HG03039 (cell line): ENCODE measurements around the gene CPEB4.

Experiments
- ATAC-seq: cut with Tn5 transposase; IDR thresholded peaks from one replicate; pipeline ENCODE4 v1.9.1; 2021; ENCODE audit warnings: mild to moderate bottlenecking, moderate library complexity; ENCODE audit not compliant: unreplicated experiment

The CPEB4 gene

GRCh38 chr5:173883347-173883924, 4.7 kb upstream of the CPEB4 start:
- no peak for ATAC-seq

- no peak for ATAC-seq
These were observed 3.6 kb upstream of the CPEB4 start for GRCh38 chr5:173884402-173885053.

- ATAC-seq = no peak
These were observed 3.1 kb upstream of the CPEB4 start for GRCh38 chr5:173885054-173885443.

- no peak for ATAC-seq
These were observed 2.6 kb upstream of the CPEB4 start for GRCh38 chr5:173885475-173886010.

- ATAC-seq = no peak
These were observed 2.0 kb upstream of the CPEB4 start for GRCh38 chr5:173886150-173886549.

- ATAC-seq = no peak
These were observed 453 bp downstream of the CPEB4 start for GRCh38 chr5:173888473-173889131.

GRCh38 chr5:173890195-173890991, 2.2 kb downstream of the CPEB4 start:
- no peak for ATAC-seq

- ATAC-seq = no peak
These were observed 3.4 kb downstream of the CPEB4 start for GRCh38 chr5:173891308-173892116.

GRCh38 chr5:173893192-173893561, 5.0 kb downstream of the CPEB4 start:
- no peak for ATAC-seq

- no peak for ATAC-seq
These were observed 7.4 kb downstream of the CPEB4 start for GRCh38 chr5:173895401-173896165.

GRCh38 chr5:173896631-173897030, 8.5 kb downstream of the CPEB4 start:
- no peak for ATAC-seq

- ATAC-seq = no peak
These were observed 13.6 kb downstream of the CPEB4 start for GRCh38 chr5:173901705-173902104.

GRCh38 chr5:173902334-173902733, 14.2 kb downstream of the CPEB4 start:
- no peak for ATAC-seq

- no peak for ATAC-seq
These were observed 14.6 kb downstream of the CPEB4 start for GRCh38 chr5:173902743-173903142.

- ATAC-seq = no peak
These were observed 15.4 kb downstream of the CPEB4 start for GRCh38 chr5:173903396-173904140.

- ATAC-seq = no peak
These were observed 16.0 kb downstream of the CPEB4 start for GRCh38 chr5:173904151-173904550.

- ATAC-seq = no peak
These were observed 19.1 kb downstream of the CPEB4 start for GRCh38 chr5:173907284-173907683.

GRCh38 chr5:173907686-173908371, 19.7 kb downstream of the CPEB4 start:
- ATAC-seq = no peak

GRCh38 chr5:173909199-173909598, 21.1 kb downstream of the CPEB4 start:
- ATAC-seq = no peak
